HG02885 (cell line): ENCODE data around the gene BMP8A.
"Not testable (repeated sequence)": the region's sequence is repeated elsewhere in the genome, so short reads cannot be mapped to it uniquely, and the experiment has no call there.

Experiments
- ATAC-seq: cut with Tn5 transposase; IDR thresholded peaks from one replicate; pipeline ENCODE4 v1.9.1; 2021; ENCODE audit warnings: mild to moderate bottlenecking; ENCODE audit not compliant: unreplicated experiment, poor library complexity

The BMP8A gene

GRCh38 chr1:39500862-39501389 lies 9.5 kb downstream of the BMP8A start:
- no peak for ATAC-seq

GRCh38 chr1:39501666-39502065 lies 10.2 kb downstream of the BMP8A start:
- no peak for ATAC-seq

DNA sequence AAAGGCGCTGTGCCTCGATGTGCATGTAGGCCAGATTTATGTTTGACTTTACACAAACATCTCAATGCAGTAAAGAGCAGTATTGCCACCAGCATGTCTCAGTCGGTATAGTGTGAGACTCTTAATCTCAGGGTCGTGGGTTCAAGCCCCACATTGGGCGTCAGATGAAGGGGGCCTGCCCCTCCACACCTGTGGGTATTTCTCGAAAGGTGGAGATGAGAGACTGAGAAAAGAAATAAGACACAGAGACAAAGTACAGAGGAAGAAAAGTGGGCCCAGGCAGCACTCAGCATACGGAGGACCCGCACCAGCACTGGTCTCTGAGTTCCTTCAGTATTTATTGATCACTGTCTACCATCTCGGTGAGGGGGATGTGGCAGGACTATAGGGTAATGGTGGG lies 13.0 kb downstream of the BMP8A start:
- not testable (repeated sequence) for ATAC-seq

GRCh38 chr1:39505289-39505688 lies 13.9 kb downstream of the BMP8A start:
- ATAC-seq, result no peak

GRCh38 chr1:39507230-39507928 lies 15.9 kb downstream of the BMP8A start:
- no peak for ATAC-seq

- no peak for ATAC-seq
Observed at GRCh38 chr1:39508266-39508665, 16.8 kb downstream of the BMP8A start.

GRCh38 chr1:39508857-39509305 lies 17.4 kb downstream of the BMP8A start:
- ATAC-seq, result peak; percentile 22

DNA sequence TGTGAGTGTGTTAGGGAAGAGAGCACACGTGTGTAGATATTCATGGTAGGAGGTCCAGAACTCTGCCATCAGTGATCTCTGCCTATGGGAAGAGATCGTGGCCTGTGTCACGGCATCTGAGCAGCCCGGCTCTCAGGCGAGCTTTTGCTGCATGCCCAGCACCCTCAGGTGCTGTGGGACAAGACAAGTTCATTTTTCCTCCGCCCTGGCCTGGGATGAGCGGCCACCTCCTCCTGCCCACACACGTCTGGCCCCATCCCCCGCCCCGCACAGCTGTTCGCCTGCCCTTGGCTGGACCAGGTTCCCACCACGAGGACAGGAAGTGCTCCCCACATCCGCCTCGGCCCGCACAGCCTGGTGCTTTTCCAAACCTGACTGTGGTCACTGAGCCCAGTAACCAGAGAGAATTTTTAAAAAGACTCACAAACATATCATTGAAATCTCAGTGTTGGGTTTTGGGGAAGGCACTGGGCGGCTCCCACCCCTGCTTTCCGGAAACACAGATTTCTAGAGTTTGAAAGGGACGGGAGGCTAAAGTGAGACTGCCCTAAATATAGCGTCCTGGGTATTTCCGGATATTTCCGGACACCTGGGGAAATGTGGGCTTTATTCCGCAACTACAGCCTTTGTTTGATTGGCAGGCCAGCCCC lies 18.0 kb downstream of the BMP8A start:
- ATAC-seq, result peak; percentile 65

DNA sequence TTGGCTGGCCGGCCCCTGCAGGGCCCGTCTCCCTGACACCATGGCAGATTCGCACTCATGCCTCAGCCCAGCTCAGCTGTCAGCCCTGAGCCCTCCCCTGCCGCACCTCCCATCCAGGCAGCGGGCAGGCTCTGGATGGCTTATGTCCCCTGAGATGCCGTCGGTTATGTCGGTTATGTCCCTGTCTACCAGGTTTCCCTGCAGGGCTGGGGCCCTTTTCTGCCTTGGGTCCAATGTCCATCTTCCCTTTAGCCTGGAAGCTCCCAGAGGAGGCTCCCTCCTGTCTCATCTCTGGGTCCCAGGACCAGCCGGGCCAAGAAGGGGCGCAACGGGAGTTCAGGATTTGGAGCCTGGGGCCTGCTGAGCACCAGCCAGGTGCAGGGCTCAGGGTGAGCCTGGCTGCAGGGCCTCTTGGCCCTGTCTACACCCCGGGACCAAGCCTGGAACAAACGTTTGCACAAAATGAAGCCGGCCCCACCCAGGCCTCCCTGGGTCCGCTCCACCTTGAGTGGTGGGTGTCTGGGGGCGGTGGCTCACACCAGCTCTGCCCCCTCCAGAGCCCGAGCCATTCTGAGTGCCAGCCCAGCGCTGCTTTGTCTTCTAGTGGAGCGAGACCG lies 19.2 kb downstream of the BMP8A start:
- ATAC-seq, result not testable (repeated sequence)

- ATAC-seq, result not testable (repeated sequence)
Observed at GRCh38 chr1:39511477-39511876, 20.0 kb downstream of the BMP8A start.

DNA sequence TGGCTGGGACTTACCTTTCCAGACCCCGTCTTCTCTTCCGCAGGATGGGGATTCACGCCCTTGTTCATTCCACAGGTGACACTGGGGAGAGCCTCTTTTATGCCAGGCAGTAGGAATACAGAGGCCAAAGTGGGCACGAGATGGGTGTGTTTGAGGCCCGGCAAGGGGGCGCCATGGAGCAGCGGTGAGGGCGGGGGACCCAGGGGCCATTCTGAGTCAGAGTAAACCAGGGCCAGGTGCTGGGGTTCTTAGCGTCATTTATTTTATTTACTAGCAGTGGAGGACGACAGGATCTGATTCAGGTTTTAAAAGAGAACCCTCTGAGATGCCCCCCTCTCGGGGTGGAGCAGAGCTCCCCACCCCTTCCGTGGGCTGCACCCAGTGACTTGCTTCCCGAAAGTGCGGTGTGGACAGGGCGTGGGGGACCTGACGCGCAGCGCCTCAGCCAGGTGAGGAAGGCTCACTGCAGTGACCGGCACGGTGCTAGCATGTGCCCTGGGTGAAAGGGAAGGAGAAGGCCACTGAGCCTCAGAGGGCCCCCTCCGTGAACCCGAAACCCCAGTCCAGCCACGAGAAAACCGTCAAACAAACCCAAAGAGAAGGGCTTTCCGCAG lies 20.9 kb downstream of the BMP8A start:
- ATAC-seq, result not testable (repeated sequence)

DNA sequence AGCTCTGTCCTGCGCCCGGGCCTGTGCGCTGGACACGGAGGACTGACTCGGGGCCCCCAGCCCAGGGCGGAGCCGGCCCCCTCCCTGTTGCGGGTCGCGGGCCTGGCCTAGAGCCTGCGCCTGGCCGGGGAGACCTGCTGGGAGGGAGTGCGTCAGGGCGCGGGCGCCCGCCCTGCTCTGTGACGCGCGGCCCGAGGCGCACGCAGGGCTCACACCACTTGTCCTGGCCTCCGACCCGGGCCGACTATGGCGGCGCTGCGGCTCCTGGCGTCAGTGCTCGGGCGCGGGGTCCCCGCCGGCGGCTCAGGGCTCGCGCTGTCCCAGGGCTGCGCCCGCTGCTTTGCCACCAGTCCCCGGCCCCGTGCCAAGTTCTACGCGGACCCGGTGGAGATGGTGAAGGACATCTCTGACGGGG lies 23.3 kb downstream of the BMP8A start:
- ATAC-seq, result peak; percentile 39

DNA sequence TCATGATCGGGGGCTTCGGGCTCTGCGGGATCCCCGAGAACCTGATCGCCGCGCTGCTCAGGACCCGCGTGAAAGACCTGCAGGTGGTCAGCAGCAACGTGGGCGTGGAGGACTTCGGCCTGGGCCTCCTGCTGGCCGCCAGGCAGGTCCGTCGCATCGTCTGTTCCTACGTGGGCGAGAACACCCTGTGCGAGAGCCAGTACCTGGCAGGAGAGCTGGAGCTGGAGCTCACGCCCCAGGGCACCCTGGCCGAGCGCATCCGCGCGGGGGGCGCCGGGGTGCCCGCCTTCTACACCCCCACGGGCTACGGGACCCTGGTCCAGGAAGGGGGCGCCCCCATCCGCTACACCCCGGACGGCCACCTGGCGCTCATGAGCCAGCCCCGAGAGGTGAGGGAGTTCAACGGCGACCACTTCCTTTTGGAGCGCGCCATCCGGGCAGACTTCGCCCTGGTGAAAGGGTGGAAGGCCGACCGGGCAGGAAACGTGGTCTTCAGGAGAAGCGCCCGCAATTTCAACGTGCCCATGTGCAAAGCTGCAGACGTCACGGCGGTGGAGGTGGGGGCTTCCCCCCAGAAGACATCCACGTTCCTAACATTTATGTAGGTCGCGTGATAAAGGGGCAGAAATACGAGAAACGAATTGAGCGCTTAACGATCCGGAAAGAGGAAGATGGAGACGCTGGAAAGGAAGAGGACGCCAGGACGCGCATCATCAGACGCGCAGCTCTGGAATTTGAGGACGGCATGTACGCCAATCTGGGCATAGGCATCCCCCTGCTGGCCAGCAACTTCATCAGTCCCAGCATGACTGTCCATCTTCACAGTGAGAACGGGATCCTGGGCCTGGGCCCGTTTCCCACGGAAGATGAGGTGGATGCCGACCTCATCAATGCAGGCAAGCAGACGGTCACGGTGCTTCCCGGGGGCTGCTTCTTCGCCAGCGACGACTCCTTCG lies 24.0 kb downstream of the BMP8A start:
- ATAC-seq, result not testable (repeated sequence)

GRCh38 chr1:39516841-39517240 lies 25.4 kb downstream of the BMP8A start:
- ATAC-seq, result not testable (repeated sequence)

DNA sequence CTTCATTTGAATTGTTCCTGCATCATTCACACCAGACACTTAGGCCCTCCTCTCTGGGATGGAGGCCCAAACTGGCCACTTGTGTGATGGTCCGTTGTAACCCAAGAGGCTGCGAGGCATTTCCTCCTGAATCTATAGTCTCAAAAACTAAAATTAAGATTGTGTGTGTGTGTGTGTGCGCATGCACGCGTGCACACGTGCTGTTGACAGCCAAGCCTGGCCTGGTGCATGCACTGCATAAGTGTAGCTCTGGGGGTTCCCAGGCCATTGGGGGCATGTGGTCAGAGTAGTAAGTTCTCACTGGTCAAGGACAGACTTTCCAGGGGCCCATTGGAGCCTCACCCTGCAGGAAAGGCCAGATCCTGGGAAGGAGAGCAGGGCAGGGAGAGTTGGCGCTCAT lies 26.5 kb downstream of the BMP8A start:
- ATAC-seq, result not testable (repeated sequence)

GRCh38 chr1:39519376-39519775 lies 27.9 kb downstream of the BMP8A start:
- ATAC-seq, result not testable (repeated sequence)

DNA sequence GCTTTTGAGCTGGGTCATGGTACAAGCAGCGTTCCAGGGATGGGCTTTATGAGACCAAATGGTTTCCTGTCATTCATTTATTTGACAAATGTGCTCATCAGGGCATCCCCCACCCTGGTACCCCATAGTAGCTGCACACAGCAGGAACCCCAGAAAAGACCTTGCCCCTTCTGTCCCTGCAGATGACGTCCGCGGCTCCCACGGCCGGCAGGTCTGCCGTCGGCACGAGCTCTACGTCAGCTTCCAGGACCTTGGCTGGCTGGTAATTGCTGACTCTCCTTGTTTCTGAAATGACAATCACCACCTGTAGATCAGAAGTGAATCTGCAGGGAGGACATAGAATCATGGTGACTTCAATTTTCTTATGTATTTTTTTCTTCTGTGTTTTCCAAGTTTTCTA lies 30.8 kb downstream of the BMP8A start:
- ATAC-seq, result not testable (repeated sequence)

DNA sequence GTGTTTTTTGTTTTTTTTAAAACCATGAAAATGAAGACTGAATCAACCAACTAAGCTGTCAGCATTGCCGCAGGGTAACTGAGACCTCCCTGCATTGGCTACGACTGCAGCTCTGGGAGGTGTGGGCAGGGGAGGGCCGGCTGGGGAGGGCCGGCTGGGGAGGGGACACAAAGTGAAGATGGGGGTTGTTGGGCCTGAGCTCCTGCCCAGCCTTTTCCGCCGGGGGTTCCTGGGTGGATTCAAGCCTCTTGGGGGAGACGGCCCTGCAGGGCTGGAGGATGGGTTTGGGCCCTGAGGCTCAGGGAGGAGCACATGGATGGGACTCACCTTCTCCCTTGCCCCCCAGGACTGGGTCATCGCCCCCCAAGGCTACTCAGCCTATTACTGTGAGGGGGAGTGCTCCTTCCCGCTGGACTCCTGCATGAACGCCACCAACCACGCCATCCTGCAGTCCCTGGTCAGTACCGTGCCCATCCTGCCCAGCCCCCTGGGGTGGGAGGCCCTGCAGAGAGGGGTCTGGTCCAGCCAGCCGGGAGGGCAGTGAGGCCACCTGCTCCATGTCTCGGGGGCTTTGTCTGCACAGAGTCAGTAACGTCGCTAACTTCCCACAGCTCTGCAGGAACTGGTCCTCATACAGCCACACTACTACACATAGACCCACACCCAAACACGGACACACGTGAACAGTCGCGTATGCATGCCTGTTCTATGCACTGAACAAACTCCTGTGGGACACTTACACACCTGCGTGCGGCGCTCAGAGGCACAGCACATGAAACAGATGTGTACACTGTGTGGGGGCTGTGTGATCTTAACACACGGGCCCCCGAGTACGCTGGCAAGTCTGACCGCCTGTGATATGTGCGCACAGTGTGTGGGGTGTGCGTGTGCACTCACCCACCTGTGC lies 31.5 kb downstream of the BMP8A start:
- no peak for ATAC-seq

DNA sequence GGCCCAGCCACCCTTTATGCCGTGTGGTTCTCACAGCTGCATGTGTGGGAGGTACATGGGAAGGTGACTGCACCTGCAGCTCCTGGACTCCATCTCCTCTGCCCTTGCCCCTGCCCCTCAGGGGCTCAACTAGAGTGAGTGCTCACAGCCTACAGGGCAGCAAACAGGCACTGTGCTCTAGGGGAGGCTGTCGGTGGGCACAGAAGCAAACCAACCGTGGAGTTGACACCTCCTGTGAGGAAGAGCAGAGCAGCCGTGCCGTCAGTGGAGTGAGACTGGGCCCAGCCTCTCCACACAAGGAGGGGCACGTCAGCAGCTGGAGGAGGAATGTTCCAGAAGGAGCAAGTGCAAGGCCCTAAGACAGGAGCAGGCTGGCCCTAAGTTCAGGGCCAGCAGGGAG lies 32.7 kb downstream of the BMP8A start:
- ATAC-seq, result no peak
